NCI-H1436 treated with DMSO at 0.1 percent for 48 hours (cell line): ENCODE results near the gene XXYLT1.

Source experiments
- DNase-seq: peaks from one replicate; lab custom pipeline; 2025; lab: John Stamatoyannopoulos, UW

XXYLT1 gene

DNA sequence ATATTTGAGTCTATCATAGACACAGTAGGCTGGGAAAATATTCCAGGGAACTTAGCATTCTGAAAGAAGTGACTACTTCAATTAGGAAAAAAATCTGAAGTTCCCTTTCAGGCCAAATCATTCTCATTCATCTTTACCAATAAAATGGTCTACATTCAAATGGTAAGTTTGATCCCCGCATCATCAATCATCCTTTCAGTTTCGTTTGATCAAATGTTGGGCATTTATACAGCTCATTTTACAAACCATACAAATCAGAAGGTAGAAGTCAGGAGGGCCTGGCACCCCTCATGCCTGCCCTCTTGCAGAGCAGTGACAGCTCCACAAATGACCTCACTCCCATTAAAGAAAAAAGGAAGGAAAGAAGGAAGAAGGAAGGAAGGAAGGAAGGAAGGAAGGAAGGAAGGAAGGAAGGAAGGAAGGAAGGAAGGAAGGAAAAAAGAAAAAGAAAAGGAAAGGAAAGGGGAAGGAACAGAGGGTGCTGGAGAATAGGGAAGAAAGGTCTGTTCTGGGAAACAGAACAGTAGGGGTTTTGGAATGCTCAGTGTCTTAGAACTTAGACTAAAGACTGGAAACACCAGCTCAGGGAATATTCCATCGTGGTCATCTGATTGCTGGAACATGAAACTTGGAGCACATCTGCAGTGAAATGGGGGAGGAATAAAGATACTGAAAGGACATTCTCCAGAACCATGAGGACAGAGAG, 86.1 kb downstream of the XXYLT1 start:
- DNase-seq: no peak

DNA sequence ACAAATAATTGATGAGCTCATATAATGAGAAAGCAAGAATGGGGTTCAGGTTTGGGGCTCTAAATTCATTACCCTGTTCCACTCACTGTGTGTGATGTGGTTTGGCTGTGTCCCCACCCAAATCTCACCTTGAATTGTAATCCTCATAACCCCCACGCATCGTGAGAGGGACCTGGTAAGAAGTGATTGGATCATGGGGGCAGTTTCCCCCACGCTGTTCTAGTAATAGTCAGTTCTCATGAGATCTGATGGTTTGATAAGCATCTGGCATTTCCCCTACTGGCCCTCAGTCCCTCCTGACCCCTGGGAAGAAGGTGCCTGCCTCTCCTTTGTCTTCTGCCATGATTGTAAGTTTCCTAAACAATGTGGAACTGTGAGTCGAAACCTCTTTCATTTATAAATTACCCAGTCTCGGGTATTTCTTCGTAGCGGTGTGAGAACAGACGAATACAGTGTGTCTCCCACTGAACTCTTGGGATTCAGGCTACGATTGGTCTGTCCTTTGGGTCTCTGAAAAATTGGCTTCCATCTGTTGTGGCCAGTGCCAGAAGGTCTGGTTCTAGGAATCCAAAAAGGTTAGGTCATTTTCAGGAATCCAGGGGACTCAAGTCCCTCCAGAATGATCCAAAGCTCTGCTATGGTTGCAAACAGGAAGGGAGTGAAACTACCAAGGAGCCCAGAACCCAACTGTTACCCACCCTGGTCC, 87.7 kb downstream of the XXYLT1 start:
- DNase-seq: no peak

DNA sequence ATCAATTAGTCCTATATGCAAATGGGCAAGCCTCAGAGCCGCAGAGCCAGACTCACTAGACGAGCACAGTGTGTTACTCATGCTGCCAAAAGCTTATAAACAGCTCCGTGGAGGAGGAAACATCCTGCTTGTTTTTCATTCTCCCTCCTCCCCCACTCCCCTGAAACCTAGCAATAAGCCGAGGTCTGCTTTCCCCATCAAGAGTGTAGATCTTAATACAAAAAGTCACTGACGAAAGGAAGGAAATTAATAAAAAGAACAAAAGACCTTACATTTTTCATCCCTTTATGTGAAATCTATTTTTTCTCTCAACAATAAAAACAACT, 88.5 kb downstream of the XXYLT1 start:
- DNase-seq: no peak

DNA sequence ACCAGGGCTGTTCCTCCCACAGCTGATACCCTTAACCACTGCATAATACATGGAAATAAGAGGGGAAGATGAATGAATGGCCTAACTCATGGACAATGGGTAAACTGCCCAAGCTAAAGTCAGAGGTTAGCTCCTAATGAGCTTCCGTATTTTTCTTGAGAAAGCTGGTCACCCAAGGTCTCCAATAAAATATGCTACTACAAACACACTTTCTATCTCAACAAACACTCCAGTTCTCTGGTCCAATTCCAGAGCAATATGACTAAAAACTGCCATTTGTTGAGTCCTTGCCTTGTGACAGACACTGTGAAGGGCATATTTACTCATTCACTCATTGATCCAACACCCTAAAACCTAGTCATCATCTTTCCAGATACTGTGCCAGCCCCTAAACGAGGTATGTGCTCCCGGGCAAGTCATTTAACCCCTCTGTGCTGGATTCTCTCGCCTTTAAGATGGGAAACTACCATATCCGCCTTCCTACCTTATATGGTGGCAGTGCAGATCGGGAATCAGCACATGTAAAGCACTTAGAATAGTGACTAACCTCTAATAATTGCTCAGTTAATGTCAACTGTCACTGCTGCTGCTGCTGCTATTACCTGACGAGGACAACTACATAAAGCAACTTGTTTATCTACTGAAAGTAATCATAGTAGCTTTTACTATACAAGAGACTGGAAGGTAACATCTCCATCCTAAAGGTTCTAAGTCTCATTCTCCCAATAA, 89.1 kb downstream of the XXYLT1 start:
- DNase-seq: no peak

DNA sequence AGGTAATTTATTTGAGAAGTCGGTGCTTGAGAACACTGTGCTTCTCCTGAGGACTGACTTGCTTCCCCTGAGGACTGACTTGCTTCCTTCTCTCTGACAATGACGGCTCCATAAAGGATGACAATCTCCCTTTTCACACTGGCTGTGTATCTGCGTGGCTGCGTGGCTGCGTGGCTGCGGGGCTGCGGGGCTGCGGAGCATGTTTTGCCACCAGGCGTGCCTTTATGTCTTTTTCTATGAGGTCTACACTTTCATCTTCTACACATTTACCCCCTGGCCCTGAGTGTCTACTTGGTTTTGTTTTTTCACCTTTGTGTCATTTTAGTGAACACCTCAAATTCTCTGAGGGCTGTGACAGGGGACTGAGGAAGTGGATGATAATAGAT, 89.9 kb downstream of the XXYLT1 start:
- DNase-seq: no peak

DNA sequence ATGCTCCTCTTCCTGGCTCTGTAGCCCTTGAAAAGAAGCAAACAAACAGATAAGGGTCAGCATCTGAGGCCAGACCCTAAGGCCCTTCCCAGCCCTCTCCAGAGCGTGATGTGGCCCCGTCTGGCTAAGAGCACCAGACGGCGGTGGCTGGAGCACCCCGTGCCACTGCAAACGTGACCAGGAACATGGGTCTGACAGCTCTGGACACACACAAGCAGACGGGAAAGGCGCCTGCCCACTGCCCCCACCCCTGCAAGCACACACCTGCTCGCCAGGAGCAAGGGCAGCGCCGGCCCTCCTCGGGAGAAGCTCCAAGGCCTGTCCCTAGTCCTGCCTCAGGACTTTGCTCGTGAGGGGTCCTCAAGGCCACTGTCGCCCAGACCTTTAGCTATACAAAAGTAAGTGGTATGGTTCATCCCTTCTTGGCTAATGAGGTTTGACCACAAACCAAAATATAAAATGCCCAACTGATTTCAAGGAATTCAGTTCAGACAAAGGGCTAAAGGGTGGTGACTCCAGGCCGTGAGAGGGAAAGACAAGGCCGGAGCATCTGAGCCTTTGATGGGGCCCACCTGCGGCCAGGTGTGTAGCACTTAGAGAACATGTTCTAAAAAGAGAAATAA, 90.4 kb downstream of the XXYLT1 start:
- DNase-seq: no peak

DNA sequence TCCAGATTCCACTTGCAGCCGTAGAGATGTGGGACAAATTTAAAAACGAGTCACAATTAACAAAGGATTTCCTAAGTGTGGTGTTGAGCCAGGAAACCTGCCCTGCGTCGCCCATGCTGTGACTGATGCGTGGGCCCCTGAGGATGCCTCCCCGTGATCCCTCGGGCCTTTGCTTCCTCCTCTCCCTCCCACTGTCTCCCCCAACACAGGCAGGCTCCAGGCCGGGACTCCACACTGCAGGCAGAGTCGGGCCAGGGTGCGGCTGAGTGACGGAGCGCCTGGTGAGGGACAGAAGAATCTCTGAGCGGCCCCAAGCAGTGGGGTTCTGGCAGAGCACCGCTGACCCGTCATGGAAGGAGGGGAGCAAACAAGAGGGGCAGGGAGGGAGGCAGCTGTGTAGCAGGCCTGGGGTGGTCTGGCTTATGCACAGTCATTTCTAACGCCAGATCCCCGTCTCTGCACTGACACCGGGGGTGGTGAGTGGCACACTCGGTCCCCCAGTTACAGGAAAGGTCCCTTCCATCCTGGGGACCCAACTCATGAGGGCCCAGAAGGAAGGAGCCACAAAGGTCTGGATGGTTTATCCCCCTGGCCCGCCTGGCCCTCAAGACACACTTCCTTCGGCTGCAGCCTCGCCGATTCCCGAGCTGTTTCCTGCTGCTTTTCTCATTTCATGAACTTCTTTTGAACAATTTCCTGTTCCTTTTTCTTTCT, 91.0 kb downstream of the XXYLT1 start:
- DNase-seq: no peak

DNA sequence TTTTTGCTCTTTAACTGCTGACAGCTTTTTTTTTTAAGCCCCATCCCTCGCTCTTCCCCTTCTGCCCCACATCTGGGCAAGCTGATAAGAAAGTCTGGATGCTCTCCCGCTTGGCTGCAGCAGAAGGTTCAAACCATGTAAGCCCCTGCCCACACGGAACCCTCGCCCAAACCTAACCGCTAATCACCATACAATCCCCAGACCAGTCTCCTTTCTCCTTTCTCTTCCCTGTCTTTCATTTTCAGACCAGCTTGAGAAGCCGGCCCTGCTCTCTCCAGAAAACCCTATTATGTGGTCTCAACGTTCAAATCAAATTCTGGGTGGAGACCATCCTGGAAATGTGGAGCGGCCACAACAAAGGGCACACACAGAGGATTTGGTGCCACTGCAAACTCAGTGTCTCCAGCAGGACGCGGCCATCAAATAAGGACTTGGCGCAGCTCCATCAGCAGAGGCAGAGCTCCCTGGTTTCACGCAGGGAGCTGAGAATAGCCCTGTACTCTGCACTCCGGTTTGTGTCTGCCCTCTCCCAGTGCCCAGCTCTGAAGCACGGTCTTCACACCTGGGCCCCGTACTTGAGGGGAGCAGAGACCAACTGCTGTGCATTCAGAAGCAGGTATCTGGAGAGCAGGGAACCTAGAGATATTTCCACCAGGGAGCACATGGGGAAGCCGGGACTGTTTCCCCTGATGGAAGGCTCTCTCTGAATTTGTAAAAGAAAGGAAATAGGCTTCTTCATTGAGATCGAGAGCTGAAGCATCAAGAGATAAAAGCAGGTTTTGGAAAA, 92.6 kb downstream of the XXYLT1 start:
- DNase-seq: no peak

DNA sequence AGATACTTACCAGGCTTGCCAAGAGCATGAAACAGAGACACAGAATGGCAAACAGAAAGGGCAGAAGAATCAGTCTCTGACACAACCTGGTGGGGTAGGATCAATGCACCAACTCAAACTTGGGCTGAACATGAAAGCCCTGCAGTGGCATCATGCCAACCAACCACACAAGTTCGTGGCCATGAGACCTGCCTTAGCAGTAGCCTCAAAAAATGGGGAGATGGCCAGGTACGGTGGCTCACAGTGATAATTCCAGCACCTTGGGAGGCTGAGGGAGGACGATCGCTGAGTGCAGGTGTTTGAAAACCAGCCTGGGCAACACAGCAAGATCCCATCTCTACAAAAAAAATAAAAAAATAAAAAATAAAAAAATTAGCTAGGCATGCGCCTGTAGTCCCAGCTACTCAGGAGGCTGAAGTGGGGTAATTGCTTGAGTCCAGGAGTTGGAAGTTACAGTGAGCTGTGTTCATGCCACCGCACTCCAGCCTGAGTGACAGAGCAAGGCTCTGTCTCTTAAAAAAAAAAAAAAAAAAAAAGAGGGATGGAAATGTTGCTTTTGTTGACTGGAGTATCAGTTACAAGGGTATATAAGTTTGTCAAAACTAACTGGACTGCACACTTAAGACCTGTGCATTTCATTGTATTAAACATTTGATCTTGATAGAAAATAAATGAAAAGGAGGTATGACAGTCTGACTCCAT, 93.4 kb downstream of the XXYLT1 start:
- DNase-seq: no peak

DNA sequence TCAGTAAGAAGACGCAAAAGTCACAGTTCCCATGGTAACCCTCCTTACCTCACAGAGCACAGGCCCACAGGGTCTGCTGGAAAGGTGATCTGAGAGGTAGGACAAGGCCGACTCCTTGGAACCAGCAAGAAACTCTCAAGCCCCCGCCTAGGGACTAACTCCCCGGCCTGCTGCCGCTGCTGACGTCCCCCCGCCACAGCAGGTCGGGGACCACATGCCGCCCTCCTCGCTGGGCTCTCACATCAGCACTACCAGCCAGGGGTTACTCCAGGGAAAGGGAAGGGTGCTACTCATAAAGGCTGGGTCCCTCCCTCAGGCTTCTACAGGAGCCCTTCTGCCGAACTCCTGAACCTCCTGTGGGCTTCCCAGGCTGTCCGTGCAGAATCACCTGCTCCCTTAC, 94.2 kb downstream of the XXYLT1 start:
- no peak for DNase-seq

DNA sequence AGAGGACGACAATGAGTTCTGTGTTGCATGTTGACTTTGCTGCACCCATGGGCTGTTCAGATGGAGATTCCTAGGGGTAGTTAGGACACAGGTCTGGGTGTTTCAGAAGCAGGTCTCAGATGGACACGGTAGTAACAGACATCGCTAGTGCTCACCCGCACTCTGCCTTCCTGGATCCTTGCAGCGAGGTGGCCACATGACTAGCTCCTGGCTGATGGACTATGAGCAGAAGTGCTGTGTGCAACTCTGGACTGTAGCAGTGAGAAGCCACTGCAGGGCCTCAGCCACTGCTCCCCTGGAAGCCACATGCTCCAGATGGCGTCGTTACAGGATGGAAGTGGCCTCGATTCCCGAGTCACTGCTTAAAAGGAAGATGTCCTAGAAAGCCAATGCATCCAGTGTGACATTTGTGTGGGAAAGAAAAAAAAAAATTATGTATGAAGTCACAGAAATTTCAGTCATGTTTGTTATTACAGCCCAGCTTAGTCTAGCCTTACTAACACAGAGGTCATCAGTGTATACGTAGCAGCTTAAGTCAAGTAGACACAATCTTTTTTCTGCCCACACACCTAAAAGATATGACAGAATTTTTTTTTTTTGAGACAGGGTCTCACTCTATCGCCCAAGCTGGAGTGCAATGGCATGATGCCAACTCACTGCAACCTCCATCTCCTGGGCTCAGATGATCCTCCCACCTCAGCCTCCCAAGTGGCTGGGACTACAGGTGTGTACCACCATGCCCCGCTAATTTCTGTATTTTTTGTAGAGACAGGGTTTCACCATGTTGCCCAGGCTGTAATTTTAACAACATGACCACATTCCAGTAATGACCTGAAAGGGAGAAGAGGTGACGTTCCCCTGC, 95.3 kb downstream of the XXYLT1 start:
- DNase-seq: no peak

DNA sequence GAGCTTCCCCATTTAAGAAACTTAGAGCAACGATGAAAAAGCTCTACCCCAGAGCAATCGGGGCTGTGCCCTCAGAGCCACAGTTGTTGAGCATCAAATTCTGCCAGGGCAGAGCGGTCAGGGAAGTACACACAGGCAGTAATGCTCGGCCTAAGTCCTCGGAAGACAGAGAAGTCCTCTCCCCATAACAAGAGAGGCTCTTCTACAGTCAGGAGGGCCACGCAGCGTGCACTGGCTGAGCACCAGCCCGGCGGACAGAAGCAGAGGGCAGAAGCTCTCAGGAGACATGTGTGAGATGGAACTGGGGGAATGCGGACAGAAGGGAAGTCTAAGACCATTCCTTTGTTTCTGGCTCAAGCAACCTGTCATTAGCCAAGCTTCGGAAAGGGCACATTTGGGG, 95.9 kb downstream of the XXYLT1 start:
- no peak for DNase-seq

DNA sequence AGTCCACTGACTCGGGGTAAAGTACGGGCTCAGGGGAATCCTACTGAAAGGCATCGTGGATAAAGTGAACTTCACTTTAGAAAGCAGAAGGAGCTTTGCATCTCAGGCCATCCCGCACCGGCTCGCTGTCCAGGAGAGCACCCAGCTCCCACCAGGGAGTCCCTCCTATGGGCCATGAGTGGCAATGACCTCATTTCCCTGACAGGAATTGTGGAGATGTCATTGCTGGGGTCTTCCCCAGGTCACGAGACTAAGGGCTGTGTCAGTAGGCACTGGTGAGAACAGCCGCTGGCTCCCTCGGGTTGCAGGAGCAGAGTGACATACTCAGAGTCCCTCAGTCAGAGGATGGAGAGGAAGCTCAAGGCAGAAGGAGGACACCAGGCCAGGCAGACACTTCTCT, 97.3 kb downstream of the XXYLT1 start:
- DNase-seq: no peak

DNA sequence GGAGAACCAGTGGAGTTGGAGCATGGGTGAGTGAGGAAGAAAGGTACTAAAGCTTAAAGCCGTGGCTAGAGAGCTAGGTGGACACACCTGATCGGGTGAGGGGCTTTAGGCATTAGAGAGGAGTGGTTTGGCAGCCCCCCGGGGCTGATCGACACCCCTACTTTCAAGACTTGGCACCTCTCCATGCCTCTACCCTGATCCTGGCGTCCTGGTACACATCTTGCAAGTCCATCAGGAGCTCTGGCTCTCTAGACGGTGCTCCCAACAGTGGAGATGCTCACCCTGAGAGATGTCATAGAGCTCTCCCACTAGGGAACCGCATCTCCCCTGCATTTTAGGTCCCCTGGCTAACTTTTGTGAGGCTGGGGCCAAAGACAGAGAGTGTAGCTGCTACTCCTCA, 98.1 kb downstream of the XXYLT1 start:
- no peak for DNase-seq

DNA sequence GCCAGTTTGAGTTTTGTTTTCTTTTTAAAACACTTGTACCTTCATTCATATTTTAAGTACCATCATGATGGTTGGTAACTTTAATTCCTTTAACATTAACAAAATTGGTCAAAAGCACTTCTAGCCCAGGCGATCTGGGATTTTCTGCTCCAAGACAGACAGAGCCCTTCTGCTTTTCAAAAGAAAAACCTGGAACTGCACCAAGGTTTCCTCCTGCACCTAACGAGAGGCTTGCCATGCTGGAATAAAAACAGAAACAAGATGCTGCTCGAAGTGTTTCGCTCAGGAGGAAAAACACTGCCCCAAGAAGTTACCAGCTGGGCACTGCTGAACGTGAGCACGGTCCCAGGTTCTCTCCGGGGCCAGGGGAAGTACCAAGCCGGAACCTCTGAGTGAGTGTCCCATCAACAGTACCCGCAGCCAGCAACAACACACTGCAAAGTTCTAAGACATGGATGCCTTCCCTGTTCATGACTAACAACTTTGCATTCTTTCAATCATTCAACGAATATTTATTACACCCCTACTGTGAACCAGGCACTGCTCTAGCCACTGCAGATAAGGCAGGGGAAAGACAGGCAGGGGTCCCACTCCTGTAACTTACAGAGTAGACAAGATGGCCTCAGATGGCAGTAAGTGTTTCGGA, 98.8 kb downstream of the XXYLT1 start:
- no peak for DNase-seq

DNA sequence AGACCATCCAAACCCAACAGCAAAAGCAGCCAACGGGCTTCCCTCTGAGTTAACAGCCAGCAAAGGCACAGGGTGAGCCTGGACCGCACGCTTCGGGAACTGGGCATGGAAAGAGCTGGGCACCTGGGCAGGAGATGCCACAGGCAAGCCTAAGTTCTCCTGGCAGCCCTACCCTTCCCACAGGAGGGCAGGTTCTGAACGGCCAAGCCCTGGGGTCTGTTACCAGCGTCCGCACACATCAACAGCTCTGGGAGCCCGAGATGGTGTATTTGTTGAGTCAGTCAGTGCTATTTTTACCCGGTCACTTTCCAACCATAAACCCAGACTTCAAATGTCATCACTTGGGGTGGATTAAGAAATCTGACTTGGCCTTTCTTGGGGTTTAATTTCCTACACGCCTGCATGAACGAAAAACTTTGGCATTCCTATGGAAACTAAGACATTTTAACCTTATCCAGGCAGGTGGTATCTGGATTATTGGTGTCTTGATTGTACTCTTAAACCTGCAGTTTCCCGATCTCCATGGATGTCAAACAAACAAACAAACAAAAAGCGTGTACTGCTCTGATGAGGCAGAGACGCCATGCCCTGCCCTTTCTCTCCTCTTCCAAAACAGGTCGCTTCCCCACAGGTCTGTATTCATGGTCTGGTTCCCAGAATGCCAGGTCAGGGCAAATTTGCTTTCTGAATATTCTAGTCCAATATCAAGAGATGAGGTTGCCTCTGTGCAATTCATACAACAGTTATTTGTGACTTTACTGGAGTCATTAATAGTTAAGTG, 99.7 kb downstream of the XXYLT1 start:
- no peak for DNase-seq

DNA sequence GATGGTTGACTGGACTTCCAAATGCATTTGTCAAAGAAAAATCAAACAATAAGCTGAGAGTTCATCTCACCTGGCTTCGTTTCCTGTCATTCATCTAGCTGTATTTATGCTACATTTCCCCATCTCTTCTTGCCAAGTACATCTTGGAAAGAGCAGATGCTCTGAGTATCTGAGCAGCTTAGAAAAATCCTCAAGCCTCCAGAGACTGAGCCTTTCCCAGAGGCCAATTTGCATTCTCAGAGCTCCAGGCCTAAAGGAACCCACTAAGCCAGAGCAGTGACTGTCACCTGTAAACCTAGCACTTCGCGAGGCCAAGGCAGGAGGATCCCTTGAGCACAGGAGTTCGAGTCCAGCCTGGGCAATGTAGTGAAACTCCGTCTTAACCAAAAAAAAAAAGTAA, 100.5 kb downstream of the XXYLT1 start:
- no peak for DNase-seq

DNA sequence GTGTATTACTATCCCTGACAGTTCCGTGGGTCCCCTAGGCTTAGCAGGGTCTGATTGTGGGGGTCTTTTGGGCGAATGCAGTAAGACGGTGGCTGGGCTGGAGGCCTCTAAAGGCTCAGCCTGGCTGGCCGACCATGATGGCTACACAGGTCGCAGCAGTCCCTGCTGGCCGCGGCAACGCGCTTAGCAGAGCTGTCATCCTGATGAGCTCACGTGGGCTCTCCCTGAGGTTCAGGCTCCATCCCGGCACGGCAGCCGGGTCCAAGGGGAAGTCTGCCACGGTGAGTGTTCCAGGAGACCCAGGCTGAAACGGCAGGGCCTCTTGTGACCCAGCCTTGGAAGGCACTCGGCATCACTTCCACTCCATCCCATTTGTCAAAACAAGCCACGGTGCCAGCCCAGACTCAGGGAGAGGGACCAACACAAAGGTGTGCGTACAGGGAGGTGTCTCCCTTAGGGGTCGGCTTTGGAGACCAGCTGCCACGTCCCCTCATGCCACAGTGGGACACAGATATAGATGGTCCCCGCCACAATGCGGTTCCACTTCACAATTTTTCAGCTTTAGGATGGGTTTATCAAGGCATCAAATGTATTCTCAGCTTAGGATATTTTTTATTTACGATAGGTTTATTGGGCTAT, 101.8 kb downstream of the XXYLT1 start:
- no peak for DNase-seq
